HG03095 (cell line): Measurements from ENCODE around the gene WNK2.
"Not testable (repeated sequence)": the region's sequence is repeated elsewhere in the genome, so short reads cannot be mapped to it uniquely, and the experiment has no call there.

ENCODE experiments used
- ATAC-seq: cut with Tn5 transposase; IDR thresholded peaks from one replicate; pipeline ENCODE4 v1.9.1; 2021; ENCODE audit warnings: moderate library complexity; ENCODE audit not compliant: unreplicated experiment

WNK2 gene

DNA sequence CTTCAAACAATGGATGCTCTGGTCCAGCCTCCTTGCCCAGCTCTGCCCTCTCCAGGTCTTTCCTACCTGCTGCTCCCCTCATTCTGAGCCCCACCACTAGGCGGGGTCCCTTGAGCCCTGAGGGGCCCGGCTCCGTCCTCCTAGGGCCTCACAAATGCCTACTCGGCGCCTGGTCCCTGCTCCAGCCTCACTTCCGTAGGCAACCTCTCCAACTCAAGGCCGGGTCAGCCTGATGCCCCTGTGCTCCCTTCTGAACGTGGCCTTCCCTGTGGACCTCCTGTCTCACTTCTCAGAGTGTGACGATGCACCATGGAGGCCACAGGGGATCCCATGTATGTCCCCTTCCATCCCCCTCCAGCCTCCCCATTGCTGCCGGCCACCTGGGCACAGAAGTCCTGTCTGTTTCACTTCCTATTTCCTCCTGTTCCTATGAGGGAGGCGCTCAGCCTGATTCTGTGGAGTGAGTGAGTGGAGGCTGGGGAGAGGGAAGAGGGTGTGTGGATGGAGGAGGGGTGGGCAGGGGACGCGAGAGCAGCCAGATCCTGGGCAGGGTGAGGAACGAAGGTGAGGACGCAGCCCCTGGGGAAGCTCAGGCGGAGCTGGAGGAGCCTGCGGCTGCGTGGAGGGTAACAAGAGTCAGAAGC is 140.4 kb downstream of the WNK2 start:
- no peak for ATAC-seq

DNA sequence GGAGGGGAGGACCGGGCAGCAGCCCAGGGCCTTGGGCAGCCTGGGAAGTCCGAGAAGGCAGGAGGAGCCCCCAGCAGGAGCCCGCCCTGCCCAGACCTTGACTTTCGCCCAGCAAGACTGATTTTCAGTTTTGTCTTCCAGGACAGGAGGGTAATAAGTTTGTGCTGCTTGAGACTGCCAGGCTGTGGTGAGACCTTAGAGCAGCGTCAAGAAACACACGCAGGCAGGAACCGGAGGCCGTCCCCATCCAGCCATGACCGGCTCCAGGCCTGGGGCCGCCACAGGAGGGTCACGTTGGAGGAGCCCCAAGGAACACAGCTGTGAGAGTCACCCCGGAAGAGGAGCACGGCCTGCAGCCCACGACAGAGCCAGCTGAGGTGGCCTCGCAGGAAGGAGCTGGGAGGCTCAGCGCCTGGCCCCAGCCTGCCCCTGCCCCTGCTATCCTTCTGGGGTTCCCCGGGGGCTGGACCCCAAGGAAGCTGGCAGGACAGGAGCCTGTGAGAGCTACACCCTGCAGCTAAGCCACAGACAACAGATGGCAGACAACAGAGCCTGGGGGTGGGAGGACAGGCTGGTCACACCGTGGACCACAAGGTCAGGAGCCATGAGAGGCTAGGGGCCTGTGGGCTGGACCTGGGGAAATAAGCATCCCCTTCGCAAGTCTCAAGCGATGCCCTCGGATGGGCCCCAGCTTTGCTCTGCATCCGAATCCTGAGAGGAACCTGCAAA is 141.5 kb downstream of the WNK2 start:
- ATAC-seq: no peak

DNA sequence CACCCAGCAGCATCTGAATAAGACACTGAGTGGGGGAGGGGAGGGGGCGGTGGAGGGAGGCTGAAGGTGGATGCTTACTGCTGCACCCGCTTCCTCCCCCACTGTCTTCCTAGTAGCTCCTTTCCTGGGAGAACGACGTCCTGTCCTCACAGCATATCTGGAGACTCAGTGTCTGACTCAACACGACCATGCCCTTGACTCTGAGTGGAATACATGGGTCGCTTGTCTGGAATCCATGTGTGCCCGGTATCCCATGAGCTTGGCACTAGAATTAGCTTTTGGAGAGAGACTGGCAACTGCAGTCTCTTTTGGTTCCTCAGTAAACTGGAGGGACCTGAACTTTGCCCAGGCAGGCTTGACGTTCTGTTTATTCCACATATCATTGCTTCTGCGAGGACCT is 142.1 kb downstream of the WNK2 start:
- no peak for ATAC-seq

- no peak for ATAC-seq
Measured at GRCh38 chr9:93326654-93327053, 142.7 kb downstream of the WNK2 start.

- ATAC-seq: no peak
Measured at GRCh38 chr9:93329629-93330280, 145.8 kb downstream of the WNK2 start.

DNA sequence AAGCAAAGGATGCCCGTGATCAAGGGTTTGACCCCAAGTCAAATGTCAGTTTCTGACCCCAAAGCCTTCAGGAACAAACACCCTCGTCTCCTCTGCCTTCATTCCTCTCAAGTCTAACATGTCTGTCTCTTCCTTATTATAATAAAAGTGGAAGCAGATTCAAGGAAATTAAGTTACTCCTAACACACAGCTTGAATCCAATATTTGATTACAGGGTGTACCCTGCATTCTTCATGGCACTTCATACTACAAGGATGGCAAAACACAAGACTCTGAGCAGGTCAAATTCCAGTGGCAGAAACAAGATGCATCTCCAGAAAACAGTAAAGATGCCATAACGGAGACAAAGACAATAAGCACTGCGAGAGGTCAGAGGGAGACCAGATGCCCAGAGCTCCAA is 148.4 kb downstream of the WNK2 start:
- no peak for ATAC-seq

DNA sequence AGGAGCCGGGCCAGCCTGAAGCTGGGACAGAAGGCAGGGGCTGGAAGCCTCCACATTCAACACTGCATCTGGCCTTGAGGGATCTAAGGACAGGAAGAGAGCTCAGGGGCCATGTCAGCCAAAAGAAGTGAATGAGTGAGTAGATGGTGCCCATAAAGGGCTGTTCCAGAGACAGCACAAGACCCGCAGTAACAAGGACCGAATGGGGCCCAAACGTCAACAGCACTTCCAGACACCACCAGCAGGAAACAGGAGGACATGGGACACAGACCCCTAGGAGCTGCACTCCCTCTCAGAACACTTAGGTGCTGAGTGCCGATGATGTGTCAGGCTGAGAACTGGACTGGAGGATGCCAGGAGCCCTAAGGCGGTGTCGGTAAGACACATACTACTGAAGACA is 152.8 kb downstream of the WNK2 start:
- ATAC-seq: no peak

GRCh38 chr9:93338196-93338595 is 154.3 kb downstream of the WNK2 start:
- not testable (repeated sequence) for ATAC-seq

- ATAC-seq: no peak
Measured at GRCh38 chr9:93340091-93340490, 156.2 kb downstream of the WNK2 start.

DNA sequence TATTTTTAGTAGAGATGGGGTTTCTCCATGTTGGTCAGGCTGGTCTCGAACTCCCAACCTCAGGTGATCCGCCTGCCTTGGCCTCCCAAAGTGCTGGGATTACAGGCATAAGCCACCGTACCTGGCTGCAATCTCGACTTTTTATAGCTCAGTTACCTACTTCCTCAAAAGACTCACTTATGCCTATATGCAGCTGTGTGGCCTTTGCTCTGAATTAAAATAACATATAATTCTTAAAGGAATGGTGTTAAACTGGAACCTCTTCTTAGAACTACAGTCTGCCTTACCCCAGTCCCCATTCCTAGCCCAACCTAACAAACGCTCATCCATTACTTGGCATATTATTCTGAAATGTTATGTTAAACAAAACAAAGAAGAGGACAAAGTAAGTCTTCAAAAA is 157.9 kb downstream of the WNK2 start:
- ATAC-seq: not testable (repeated sequence)

DNA sequence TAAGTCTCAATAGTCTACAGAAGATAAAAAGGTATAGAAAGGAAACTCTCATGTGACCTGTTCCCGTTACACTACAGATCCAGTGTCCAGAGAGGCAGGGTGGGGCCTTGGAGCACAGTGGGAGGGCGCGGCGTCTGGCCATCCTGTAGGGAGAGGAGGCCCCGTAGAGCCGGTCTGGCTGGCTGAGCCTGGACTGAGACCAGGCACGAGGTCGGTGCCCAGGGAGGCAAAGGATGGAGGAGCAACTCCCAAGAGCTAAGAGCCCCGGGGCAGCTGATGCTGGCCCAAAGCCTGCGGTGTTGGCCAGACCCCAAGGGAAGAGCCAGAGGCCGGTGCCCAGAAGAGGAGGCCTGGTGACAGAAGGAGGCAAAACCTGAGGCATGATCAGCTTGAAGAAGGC is 158.5 kb downstream of the WNK2 start:
- ATAC-seq: not testable (repeated sequence)

DNA sequence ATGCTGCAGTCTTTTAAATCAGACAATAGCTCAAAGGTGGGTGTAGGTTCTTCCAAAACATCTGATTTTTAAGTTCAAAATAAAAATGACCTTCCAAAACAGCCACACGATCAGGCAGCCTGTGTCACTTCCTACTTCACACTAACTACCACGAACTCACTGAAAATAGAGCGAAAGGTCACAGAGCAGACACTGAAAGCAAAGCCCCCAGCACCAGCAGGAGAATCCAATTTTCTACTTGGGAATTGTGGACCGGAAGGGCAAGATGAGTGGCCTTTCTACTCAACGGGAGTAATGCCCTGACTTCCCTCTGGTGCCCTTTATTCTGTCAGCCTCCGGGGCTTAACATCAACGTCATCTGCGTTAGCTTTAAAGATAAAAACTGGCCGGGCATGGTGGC is 159.7 kb downstream of the WNK2 start:
- no peak for ATAC-seq

GRCh38 chr9:93345643-93346230 is 161.8 kb downstream of the WNK2 start:
- ATAC-seq: no peak

GRCh38 chr9:93346231-93347112 is 162.5 kb downstream of the WNK2 start:
- no peak for ATAC-seq

DNA sequence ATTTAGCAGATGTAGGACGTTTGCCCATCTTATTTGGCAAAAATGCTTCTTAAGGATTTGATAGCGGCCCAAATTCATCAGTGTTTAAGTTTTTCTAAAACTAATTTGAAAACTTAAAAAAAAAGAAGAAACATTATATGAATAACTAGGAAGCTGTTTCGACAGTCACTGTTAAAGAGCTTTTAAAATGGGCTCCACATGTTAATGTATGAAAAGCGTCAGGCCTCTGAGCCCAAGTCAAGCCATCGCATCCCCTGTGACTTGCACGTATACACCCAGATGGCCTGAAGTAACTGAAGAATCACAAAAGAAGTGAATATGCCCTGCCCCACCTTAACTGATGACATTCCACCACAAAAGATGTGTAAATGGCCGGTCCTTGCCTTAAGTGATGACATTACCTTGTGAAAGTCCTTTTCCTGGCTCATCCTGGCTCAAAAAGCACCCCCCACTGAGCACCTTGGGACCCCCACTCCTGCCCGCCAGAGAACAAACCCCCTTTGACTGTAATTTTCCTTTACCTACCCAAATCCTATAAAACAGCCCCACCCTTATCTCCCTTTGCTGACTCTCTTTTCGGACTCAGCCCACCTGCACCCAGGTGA is 163.5 kb downstream of the WNK2 start:
- not testable (repeated sequence) for ATAC-seq

DNA sequence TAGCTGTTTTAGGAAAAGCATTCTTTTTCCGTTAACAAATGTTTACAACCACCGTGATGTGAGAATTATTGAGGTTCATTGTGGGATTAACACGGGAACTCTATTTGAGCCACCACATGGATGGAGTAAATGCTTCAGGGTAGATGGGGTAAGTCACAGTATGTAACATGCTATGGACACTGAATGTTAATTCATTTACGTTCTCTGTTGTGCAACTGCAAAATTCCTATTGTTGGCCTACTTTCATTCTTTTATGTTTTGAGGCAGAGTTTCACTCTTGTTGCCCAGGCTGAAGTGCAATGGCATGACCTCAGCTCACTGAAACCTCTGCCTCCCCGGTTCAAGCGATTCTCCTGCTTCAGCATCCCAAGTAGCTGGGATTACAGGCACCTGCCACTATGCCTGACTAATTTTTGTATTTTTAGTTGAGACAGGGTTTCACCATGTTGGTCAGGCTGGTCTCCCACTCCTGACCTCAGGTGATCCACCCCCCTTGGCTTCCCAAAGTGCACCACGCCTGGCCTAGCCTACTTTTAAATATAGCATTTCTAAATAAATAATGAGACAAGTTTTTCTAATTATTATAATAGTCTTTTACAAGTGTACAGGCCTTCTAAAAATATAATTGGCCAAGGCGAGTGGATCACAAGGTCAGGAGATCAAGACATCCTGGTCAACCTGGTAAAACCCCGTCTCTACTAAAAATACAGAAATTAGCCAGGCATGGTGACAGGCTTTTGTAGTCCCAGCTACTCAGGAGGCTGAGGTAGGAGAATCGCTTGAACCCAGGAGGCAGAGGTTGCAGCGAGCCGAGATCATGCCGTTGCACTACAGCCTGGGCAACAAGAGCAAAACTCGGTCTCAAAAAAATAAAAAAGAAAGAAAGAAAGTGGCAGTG is 169.7 kb downstream of the WNK2 start:
- ATAC-seq: not testable (repeated sequence)

DNA sequence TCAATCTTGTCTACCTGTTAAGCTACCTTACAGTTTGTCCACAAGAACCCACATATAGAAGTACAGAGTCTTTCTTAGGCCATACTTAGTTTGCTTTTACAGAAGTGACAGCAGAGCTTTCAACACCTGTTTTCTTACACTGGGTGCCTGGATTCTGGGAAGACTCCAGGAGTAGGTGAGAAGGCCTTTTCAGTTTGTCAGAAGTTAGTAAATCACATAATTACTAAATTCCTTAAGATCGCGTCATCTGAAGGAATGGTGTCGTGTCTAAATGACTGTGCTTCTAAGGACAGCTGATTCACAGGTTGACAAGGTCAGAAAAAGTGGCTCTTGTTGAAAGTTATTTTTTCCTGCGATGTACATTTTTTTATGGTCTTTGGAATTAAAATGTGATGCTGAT is 170.5 kb downstream of the WNK2 start:
- ATAC-seq: no peak

DNA sequence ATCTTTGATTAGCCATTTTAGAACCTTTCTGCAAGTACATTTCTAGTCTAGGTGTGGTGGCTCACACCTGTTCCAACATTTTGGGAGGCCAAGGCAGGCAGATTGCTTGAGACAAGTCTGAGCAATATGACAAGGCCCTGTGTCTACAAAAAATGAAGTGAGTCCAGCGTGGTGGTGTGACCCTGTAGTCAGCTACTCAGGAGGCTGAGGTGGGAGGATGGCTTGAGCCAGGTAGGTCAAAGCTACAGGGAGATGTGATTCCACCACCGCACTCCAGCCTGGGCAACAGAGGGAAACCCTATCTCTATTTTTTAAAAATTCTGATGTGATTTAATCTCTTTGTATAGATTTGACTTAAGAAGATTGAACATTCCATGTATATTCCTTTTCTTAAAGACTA is 171.9 kb downstream of the WNK2 start:
- no peak for ATAC-seq

DNA sequence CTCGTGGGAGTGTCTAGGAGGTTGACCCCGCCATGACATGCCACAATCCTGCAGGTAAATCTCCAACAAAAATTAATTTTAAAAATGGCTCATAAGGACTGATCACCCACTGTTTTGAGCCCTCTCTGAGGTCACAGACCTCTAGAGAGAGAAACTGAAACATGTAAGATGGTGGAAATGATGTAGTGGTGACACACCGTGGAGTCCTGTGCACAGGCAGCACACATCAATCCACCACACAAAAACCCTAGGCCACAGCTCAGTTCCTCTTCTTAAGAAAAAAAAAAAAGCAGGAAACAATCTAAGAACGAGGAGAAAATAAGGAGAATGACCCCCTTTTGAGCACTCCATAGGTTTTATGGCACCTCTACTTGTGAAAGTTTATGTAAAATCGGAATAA is 173.7 kb downstream of the WNK2 start:
- no peak for ATAC-seq
